Peyer's patch (tissue), 4 donors: ENCODE results near the gene TRIL. TPM values are rescaled to one million over a fixed set of nuclear protein-coding genes. Genes with fewer than 3 reads are reported as not detected.
A peak's percentile ranks its signal among the peaks of the same experiment; 100 is the strongest.

Source experiments
- DNase-seq, 3 donors: peaks; one replicate each; pipeline ENCODE4 v3.0.0-alpha.2; 2017 to 2019
- H3K27ac ChIP-seq, 4 donors: fragments of 200-600 bp; sonication (generic); one replicate each; pipeline ENCODE4 v1.5.1; 2016 to 2019
- H3K27me3 ChIP-seq, 2 donors: fragments of 200-600 bp; sonication (generic); one replicate each; pipeline ENCODE4 v1.5.1; 2019
- H3K36me3 ChIP-seq, 3 donors: fragments of 200-600 bp; sonication (generic); one replicate each; pipeline ENCODE4 v1.5.1; 2016 to 2019
- H3K4me1 ChIP-seq, 4 donors: fragments of 200-600 bp; sonication (generic); one replicate each; pipeline ENCODE4 v1.5.1; 2016 to 2019
- H3K4me3 ChIP-seq, 4 donors: fragments of 200-600 bp; sonication (generic); 1 replicate in 3 of 4; 2 replicates in 1 of 4; pipeline ENCODE4 v1.5.1; 2016 to 2019; ENCODE audit warnings: mild to moderate bottlenecking in 1 of 4
- H3K9me3 ChIP-seq, 4 donors: fragments of 200-600 bp; sonication (generic); one replicate each; pipeline ENCODE4 v1.5.1; 2016 to 2019; ENCODE audit warnings: mild to moderate bottlenecking in 1 of 4
- POLR2A ChIP-seq, 2 donors: fragments of 450-650 bp; IDR thresholded peaks; one replicate each; pipeline ENCODE4 v1.5.1; 2017; ENCODE audit warnings: antibody characterized with exemption in 2 of 2, mild to moderate bottlenecking in 2 of 2, moderate library complexity in 2 of 2
- total RNA-seq, 4 donors: library from RNA; depleted of rRNA; stranded (reverse); fragments of >200 nt; gene quantifications; one replicate each; pipeline ENCODE4 v1.1.0, GENCODE V29; 2016
- TF ChIP-seq, protein P1 (sequence below), 6 experiments: fragments of 450-650 bp in 4 of 6; fragments of 200-600 bp in 2 of 6; sonication (generic) in 1 of 6; IDR thresholded peaks; one replicate each; pipeline ENCODE4 v1.5.1; 2017 to 2019; ENCODE audit warnings: antibody characterized with exemption in 6 of 6, mild to moderate bottlenecking in 3 of 6, moderate library complexity in 1 of 6

The TRIL gene
- total RNA-seq, 4 donors from 2014 or later, result 0.70 to 1.7 (median 1.0) TPM

DNA sequence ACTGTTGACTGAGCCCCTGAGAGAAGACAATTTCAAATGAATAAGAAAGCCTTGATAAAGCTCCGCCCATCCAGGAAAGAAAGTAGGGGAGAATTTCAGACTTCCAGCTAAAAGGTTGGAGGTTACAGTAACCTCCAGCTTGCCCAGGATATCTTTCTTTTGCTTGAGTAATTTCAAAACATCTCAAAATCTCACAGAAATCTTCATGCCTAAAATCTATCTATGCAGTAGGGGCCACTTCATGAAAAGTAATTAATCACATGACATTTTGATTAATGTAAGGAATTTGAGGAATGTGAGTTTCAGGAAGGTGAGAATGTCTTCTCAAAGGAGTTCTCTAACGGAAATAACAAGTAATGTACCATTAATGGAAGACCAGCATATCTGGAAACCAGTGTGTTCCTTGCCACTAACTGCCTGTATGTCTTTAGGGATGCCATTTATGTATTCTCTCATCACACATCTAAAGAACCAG is 24.2 kb downstream of the TRIL start:
- TF ChIP-seq POLR2A (IDR thresholded peaks at IDR 0.05), result no peak
- H3K36me3 ChIP-seq, result no peaks in the 10 kb centered on the region

GRCh38 chr7:28931565-28931964 is 26.6 kb downstream of the TRIL start:
- Histone ChIP-seq H3K9me3 (no peaks in the 10 kb centered on the region), H3K4me1 (peaks cover 0 to 12% (median 0%) of the 10 kb centered on the region in 4 donors), H3K4me3 (no peak overlapping the region), H3K27me3 (no peaks in the 10 kb centered on the region), H3K36me3 (no peaks in the 10 kb centered on the region), H3K27ac (no peak overlapping the region)
- no peak for DNase-seq
- TF ChIP-seq POLR2A (IDR thresholded peaks at IDR 0.05), result no peak
- TF ChIP-seq, protein P1, sequence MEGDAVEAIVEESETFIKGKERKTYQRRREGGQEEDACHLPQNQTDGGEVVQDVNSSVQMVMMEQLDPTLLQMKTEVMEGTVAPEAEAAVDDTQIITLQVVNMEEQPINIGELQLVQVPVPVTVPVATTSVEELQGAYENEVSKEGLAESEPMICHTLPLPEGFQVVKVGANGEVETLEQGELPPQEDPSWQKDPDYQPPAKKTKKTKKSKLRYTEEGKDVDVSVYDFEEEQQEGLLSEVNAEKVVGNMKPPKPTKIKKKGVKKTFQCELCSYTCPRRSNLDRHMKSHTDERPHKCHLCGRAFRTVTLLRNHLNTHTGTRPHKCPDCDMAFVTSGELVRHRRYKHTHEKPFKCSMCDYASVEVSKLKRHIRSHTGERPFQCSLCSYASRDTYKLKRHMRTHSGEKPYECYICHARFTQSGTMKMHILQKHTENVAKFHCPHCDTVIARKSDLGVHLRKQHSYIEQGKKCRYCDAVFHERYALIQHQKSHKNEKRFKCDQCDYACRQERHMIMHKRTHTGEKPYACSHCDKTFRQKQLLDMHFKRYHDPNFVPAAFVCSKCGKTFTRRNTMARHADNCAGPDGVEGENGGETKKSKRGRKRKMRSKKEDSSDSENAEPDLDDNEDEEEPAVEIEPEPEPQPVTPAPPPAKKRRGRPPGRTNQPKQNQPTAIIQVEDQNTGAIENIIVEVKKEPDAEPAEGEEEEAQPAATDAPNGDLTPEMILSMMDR (IDR thresholded peaks at IDR 0.05), result no peak

More for the DNA sequence above, 24.2 kb downstream of the TRIL start:
- Histone ChIP-seq H3K4me1 (peaks cover 0 to 9% (median 0%) of the 10 kb centered on the region in 4 donors), H3K9me3 (no peaks in the 10 kb centered on the region), H3K27ac (no peak overlapping the region), H3K27me3 (no peaks in the 10 kb centered on the region), H3K4me3 (no peak overlapping the region)
- no peak for DNase-seq

GRCh38 chr7:28926871-28927597 is 31.1 kb downstream of the TRIL start:
- Histone ChIP-seq H3K27me3 (no peaks in the 10 kb centered on the region), H3K9me3 (no peaks in the 10 kb centered on the region), H3K36me3 (no peaks in the 10 kb centered on the region), H3K27ac (peak overlapping the region in 1 of 4 donors; percentile 9), H3K4me1 (peaks cover 0 to 4% (median 0%) of the 10 kb centered on the region in 4 donors), H3K4me3 (peak overlapping the region; percentile 31 to 61 (median 52))
- DNase-seq, result peak; percentile 54 to 82 (median 66)
- TF ChIP-seq POLR2A (IDR thresholded peaks at IDR 0.05), result no peak
- TF ChIP-seq, protein P1 (IDR thresholded peaks at IDR 0.05), result peak; percentile 58 to 87 (median 83)

- Histone ChIP-seq H3K4me3 (no peak overlapping the region), H3K27me3 (no peaks in the 10 kb centered on the region)
- DNase-seq, result peak; percentile 69 to 91 (median 70)
Measured at GRCh38 chr7:28922624-28923331, 35.4 kb downstream of the TRIL start.

DNA sequence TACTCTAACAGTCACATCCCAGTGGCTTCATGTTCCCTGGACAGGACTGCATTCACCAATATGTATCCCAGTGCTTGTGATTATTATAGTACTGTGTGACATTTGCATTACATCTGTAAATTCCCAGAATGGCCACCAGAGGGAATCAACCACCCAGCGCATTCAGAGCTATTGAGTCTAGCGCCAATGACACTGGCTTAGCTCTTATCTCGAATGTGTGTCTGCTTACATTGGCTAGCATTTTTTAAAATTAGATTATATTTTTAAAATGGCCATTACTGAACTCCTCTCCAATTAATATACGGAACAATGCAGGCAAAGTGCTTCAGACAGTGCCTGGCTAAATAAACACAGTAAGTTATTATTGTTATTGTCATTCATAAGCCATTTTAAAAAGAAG is 36.3 kb downstream of the TRIL start:
- H3K4me1 ChIP-seq, result peaks cover 0 to 4% (median 0%) of the 10 kb centered on the region in 4 donors
- H3K27ac ChIP-seq, result no peak overlapping the region
- peak in 1 of 3 donors; percentile 77 for DNase-seq
- no peak overlapping the region for H3K4me3 ChIP-seq
- no peaks in the 10 kb centered on the region for H3K36me3 ChIP-seq
- no peaks in the 10 kb centered on the region for H3K27me3 ChIP-seq
- TF ChIP-seq POLR2A (IDR thresholded peaks at IDR 0.05), result no peak
- TF ChIP-seq, protein P1 (IDR thresholded peaks at IDR 0.05), result peak; percentile 64 to 94 (median 92)
- no peaks in the 10 kb centered on the region for H3K9me3 ChIP-seq

More at GRCh38 chr7:28922624-28923331, 35.4 kb downstream of the TRIL start:
- Histone ChIP-seq H3K36me3 (no peaks in the 10 kb centered on the region), H3K27ac (no peak overlapping the region), H3K9me3 (no peaks in the 10 kb centered on the region), H3K4me1 (peaks cover 0 to 4% (median 0%) of the 10 kb centered on the region in 4 donors)
- TF ChIP-seq, protein P1 (IDR thresholded peaks at IDR 0.05), result peak; percentile 77 to 91 (median 85)
- no peak for TF ChIP-seq POLR2A (IDR thresholded peaks at IDR 0.05)

- Histone ChIP-seq H3K9me3 (no peaks in the 10 kb centered on the region), H3K27me3 (no peaks in the 10 kb centered on the region), H3K4me1 (no peaks in the 10 kb centered on the region), H3K27ac (no peak overlapping the region), H3K36me3 (no peaks in the 10 kb centered on the region), H3K4me3 (no peak overlapping the region)
- no peak for DNase-seq
- TF ChIP-seq POLR2A (IDR thresholded peaks at IDR 0.05), result no peak
- TF ChIP-seq, protein P1 (IDR thresholded peaks at IDR 0.05), result no peak
Measured at GRCh38 chr7:28920424-28920823, 37.7 kb downstream of the TRIL start.
